HG03521 (cell line): ENCODE measurements around the gene PADI1.

Source experiments
- ATAC-seq: cut with Tn5 transposase; IDR thresholded peaks from one replicate; pipeline ENCODE4 v1.9.1; 2021; ENCODE audit warnings: mild to moderate bottlenecking, moderate library complexity; ENCODE audit not compliant: unreplicated experiment

PADI1 gene

GRCh38 chr1:17295292-17295691, 90.4 kb downstream of the PADI1 start:
- ATAC-seq, result no peak
